SK-MEL-5 (cell line): ENCODE results near the gene SLC9A3. TPM values are rescaled to one million over a fixed set of nuclear protein-coding genes. Genes with fewer than 3 reads are reported as not detected.
"Not testable (repeated sequence)": the region's sequence is repeated elsewhere in the genome, so short reads cannot be mapped to it uniquely, and the experiment has no call there.

Source experiments
- DNase-seq: peaks from one replicate; pipeline ENCODE4 v3.0.0-alpha.2; 2016; ENCODE audit warnings: low read depth, low spot score
- in situ Hi-C: cut with HindIII; loops from 2 replicates; pipeline ENCODE4 v1.10.0; 2016; ENCODE audit warnings: low sequenced_read_pairs, high pct_unique_total_duplicates, low pct_unique_long_range_greater_than_20kb
- total RNA-seq: library from RNA; depleted of rRNA; stranded (reverse); fragments of >200 nt; shearing (Covaris generic); gene quantifications from 2 replicates; pipeline ENCODE4 v1.2.3, GENCODE V29; 2014

SLC9A3 gene
- total RNA-seq, 1 experiment from 2014 or later: 3.3 TPM

DNA sequence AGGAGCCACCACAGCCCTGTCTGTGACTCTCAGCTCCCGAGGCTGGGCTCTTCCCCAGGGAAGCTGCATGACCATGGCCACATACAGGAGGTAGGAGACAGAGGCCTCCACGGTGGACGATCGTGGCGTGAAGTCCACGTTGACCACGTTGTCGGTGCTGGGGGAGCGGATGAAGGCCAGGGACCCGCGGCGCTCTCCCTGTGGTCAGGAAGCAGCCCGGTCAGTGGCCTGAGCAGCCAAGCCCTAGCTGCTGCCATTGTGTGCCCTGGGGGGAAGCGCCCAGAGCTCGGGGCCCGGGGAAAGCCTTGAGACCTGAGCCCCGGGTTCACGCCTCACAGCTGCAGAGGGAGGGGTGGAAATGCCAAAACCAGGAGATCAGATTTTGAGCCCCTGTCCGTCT lies 47.0 kb downstream of the SLC9A3 start:
- no peak for DNase-seq
- in situ Hi-C loops: no loop called here

DNA sequence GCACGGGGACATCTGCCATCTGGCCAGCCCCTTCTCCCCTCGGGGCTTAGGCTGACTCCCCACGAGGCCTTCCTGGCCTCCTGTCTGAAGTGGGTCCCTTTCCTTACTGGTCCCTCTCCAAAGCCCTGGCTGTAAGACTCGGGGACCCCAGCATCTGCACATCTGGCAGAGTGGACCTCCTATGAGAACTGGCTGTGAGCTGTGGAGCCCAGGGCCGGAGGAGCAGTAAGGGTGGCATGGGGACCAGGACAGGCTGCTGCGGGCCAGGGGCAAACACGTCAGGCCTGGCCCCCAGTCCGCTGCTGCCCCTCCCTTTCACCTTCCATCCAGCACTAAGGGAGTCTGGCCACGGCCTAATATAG lies 47.5 kb downstream of the SLC9A3 start:
- in situ Hi-C loops: no loop called here
- no peak for DNase-seq

DNA sequence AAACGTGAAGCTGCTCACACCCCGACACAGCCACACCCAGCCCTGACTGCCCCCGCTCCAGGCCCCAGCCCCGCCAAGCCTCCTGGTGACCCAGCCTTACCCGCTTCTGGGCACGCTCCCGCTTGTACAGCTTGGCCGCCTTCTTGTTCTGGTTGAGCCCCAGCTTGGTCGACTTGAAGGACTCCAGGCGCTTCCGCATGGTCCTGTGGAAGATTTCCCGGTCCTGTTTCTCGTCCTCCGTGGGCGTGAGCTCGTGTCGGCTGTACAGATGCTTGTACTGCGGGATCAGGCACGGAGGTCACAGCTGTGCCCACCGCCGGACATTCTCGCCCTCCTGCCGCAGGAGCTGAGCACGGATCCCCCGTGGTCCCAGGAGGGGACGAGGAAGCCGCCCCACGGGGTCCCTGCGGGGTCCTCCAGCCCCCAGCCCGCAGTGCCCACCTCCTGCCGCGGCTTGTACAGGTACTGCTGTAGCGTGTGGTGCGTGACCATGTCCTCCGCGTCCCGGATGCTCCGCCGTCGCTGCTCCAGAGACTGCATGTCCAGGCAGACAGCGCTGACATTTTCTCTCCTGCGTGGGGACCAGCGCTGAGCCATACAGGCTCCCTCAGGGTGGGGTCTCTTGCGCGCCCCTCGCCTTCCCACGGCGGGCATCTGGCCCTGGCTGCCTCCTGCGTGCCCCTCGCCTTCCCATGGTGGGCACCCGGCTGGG lies 48.0 kb downstream of the SLC9A3 start:
- in situ Hi-C loops: no loop called here

DNA sequence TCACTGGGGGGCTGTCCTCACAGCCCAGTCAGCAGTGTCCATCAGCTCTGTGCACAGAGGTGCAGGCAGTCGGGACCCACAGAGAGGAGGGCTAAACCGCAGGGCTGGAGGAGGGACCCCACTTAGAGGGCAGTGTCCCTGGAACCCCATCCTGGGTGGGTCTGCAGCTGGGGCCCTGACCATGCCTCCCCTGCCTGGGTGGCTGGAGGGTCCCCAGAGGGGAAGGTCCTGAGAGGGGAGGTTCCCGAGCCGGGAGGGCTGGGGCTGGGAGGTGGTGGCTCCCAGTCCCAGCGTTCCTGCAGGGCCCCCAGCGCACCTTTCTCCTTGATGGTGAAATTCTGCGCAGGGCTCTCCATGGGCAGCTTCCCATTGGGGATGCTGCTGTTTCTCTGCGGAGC lies 48.5 kb downstream of the SLC9A3 start:
- no peak for DNase-seq
- in situ Hi-C loops: no loop called here

More for the DNA sequence above, 48.0 kb downstream of the SLC9A3 start:
- no peak for DNase-seq

DNA sequence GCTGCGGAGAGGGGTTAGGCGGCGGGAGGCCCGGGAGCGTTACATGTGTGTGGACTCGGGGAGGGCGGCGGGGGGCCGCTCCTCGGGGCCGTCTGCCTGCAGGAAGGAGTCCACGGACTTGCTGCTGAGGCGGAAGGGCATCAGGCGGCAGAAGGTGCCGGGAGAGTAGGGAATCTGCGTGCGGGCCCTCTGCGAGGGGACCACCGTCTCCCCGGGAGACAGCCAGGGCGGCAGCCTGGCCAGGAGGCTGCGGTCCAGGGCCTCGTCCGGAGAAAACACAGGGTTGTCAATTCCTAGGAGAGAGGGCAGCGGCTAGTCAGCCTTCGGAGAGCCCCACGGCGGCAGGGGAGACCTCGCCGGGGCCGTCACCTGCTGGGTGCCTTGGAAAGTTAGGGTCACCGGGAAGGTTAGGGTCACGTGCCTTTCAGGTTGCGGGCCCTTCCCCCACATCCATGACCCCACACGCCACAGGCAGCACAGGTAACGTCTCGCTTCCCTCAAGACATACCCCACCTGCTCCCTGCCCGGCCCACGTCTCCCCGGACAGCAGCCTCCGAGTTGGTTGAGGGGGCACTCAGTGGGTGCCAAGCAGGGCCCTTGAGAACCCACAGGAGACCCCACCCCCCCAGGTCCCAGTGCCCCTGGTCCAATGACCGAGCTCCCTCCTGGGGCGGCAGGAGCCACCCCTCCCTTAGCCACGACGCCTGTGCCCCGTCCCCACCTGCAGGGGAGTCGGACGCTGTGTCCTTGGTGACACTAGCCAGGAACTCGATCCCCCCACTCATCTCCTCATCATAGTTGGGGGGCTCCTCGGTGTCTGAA lies 49.2 kb downstream of the SLC9A3 start:
- no peak for DNase-seq
- in situ Hi-C loops: no loop called here

DNA sequence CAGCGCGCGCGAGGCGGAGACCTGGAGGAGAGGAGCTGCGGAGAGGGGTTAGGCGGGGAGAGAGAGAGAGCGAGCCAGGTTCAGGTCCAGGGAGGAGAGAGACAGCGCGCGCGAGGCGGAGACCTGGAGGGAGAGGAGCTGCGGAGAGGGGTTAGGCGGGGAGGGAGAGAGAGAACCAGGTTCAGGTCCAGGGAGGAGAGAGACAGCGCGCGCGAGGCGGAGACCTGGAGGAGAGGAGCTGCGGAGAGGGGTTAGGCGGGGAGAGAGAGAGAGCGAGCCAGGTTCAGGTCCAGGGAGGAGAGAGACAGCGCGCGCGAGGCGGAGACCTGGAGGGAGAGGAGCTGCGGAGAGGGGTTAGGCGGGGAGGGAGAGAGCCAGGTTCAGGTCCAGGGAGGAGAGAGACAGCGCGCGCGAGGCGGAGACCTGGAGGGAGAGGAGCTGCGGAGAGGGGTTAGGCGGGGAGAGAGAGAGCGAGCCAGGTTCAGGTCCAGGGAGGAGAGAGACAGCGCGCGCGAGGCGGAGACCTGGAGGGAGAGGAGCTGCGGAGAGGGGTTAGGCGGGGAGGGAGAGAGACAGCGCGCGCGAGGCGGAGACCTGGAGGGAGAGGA lies 49.9 kb downstream of the SLC9A3 start:
- DNase-seq, in situ Hi-C loops: not testable (repeated sequence)

DNA sequence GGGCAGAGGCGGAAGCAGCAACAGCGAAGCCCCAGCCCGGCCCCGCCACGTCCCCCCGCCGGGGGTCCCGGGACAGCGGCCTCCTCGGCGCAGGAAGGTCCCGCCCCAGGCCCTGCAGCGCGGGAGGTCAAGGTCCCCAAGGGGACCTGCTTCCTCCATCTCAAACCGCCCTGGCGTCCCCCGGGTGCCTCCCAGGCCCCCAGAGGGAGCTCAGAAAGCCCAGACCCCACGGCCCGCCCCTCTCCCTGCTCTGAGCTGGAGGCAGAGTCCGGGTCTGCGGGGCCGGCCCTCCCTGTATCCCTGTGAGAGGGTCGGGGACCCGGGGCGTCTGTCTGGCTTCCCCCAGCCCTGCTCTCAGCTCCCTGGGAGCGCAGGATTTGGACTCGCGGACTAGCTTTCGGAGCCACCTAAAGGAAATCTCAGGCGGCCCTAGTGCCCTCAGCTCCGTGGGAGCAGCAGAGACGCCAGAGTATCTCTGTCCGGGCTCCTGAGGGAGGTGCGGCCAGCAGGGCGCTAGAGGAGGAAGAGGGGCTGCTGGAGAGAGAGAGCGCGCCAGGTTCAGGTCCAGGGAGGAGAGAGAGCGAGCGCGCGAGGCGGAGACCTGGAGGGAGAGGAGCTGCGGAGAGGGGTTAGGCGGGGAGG lies 50.6 kb downstream of the SLC9A3 start:
- in situ Hi-C loops: no loop called here
- DNase-seq: peak; percentile 48

DNA sequence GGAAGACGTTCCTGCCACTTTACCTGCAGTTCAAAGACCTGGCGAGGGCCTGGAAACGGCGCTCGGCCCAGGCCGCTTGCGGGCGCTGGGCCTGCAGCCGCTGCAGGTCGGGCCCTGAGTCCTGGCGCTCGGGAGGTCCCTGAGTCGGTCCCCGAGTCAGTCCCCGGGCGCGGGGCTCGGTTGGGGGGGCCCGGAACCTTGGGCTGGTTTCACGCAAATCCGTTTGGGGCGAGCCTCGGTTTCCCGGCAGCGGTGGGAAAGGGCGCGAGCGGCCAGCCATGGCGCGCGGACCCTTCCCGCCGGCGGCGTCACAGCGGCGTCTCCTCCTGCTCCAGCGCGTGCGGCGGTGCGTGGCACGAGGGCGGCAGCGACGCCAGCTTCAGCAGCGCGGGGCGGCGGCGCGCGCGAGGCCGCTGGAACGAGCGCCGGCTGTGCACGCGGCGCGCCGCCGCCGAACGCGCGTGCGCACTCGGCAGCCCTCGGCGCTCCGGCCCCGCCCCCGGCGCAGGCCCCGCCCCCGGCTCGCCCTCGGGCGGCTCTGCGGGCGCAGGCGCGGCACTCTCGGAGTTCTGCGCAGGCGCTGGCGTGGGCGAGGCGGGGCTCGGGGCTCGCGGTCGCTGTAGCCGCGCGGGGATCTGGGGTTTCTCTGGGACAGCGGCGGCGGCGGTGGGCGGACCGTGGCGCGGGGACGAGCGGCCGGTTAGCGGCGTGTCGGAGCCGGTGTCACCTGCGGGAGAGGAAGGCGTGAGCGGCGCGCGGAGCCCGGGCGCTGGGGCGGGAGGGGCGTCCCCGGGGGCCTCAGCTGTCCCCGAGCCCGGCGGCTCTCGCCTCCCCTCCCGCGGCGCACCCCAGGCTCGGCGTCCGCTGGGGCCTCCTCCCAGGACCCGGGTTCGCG lies 51.3 kb downstream of the SLC9A3 start:
- peak; percentile 86 for DNase-seq
- in situ Hi-C loops: no loop called here

DNA sequence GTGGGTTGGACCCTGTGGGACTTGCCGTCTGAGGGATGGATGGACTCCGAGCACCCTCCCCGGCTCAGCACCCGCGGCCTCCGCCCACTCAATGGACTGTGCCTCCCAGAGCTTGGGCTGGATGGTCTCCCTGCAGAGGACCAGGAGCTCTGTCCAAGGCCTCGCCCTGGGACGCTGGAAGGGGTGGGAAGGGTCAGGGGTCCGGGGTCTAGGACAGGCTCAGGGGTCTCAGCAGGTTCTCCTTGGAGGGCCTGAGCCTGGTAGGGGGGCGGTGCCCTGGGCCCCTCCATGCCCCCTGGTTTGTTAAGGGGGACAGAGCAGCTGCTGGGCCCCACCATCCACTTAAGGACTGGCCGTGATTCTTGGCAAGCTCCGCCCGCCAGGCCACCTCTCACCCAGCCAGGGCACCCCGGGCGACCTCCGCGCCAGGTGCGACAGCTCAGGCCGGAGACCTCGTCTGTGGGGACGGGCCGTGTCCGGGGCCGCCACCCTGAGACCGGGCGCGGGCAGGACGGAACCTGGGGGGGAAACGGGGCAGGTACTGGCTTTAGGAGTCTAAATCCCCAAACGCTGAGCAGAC lies 52.1 kb downstream of the SLC9A3 start:
- peak; percentile 16 for DNase-seq
- in situ Hi-C loops: no loop called here

DNA sequence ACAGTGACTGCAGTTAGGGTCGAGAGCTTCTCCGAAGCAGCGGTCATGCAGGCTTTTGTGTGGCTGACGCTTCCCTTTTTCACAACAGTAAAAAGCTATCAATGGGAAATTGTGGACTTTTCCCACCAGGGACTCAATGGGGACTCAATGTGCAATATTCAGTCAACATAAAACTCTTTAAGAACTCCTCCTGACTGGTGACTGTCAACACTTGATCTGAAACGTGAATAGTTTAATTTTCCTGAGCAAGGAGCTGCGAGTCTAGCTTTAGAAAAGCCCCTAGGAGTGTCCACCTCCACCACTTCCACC lies 52.5 kb downstream of the SLC9A3 start:
- DNase-seq: no peak
- in situ Hi-C loops: no loop called here

DNA sequence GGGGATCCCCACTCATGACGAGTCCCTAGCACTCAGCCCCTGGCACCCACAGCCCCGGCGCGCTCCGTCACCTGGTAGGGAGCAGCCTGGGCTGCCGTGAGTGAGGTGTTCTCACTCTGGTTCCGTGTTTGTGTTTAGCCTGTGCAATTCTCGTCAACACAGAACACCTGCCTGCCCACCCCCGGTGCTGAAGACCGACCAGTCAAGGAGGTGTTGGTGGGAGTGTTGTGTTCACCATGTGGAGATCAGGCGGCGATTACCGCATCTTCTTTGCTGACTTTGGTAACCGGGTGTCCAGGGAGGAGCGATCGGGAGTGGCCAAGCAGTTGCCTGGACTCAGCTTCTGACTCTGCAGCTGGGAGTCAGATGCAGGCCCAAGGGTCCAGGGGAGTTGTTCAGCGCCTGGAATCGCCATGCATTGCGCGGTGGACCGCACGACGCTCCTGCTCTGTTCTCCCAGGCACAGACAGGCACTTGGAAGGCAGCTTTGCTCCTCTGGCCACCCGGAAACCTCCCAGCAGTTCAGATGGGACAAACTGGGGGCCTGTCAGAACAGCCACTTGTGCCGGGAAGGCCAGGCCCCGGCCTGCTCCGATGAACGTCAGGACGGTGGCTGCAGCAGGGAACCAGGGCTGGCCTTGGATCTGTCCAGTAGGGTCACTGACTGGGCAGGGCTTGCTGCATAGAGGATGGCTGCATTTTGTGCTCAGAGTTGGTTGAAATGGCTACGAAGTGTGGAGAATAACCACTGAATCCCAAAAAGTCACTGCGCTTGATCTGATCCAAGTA lies 53.1 kb downstream of the SLC9A3 start:
- DNase-seq: no peak
- in situ Hi-C loops: no loop called here

DNA sequence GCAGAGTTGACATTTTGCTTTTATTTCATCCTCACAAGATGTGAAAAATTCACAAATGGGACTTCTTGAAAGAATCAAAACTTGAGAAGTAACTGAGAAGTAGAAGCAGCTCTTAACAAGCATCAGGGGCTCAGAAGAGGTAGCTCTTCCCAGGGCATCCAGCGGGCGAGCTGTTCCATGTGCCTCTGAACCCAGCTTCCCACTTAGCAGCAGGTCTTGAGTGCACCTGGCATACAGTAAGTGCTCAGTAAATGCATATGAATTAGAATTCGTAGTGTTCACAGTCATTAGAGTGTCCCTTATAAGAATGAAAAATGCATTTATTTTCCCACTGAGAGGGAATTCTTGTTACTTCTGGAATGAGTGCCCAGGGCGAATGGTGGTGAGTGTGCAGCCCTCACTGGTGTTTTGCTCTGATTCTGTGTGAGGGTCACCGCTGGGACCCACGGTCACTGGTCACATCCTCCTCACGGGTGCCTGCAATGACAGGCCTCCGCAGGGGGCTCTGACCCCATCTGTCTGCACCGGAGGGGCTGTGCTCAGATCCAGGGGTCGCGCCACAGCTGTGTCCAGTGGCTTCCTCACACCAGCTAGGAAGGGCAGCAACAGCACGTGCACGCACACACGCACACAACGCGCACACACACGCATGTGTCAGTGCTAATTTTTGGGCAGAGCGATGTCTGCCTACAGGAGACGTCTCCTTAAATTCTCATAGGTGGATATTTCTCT lies 54.3 kb downstream of the SLC9A3 start:
- no peak for DNase-seq
- in situ Hi-C loops: no loop called here

DNA sequence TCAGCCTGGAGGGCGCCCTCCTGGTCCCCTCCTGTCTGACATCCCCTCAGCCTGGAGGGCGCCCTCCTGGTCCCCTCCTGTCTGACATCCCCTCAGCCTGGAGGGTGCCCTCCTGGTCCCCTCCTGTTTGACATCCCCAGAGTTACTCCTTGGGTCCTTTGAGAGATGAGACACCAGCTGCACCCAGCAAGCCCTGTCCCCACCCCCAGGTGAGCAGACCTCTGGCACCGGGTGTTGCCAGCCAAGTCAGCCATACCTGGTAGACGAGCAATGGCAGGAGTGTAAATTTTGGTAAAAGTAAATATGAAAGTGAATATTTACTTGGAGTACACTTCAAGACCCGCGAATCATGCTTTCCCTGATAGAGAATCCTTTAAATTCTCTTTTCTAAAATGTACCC lies 55.8 kb downstream of the SLC9A3 start:
- no peak for DNase-seq
- in situ Hi-C loops: no loop called here

DNA sequence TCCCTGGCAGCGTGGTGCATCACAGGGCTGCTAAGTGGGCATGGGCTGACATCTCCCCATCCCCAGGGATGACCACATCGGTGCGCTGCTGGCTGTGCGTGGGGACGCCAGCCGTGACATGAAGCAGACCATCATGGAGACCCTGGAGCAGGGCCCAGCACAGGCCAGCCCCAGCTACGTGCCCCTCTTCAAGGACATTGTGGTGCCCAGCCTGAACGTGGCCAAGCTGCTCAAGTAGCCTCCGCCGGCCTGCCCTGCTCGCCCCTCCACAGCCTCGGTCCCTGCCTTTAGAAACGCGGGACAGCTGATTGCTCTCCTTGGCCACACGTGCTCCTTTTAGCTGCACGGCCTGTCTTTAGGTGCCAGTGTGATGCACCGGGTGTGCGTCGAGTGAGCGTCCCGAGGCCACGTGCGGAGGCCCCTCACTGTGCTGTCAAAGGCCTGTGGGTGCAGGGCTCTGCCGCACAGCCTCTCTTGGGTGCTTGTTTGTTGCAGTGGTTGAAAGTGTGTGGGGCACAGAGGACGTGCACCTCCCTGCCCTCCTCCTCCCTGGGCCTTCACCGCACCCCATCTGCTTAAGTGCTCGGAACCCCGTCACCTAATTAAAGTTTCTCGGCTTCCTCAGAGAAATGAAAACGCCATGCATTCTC lies 57.5 kb downstream of the SLC9A3 start:
- DNase-seq: no peak
- in situ Hi-C loops: no loop called here

DNA sequence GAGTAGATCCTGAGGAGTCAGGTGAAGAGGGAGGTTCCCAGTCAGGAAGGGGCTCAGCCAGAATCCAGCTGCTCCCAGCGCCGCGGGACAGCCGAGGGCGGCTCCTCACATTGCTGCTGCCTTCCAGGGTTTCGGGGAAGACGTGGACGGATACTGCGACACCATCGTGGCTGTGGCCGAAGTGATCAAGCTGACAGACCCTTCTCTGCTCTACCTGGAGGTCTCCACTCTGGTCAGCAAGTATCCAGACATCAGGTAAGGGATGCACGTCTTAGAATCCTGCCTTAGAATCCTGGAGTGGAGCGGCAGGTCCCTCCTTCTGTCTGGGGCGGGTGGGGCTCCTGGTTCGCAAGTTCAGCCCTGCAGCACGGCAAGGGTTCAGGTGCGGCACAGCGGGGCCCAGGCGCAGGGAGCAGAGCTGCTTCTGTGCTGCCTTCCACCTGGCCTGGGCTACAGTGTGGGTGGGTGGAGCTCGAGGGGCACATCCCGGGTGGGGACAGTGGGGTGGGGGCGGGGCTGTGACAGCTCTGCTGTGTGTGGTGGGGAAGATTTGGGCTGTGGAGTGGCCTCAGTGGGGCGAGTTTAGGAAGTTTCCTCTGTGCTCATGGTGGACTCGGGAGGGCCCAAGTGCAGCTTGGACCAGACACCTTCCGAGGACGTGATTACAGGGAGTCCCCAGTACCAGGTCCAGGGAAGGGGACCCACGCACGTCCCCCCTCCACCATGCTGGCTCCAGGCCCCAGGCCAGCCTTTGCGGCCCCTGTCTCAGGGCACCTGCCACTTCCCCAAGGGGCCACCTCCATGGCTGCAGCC lies 58.5 kb downstream of the SLC9A3 start:
- in situ Hi-C loops: no loop called here
- no peak for DNase-seq
